GM12892 (cell line): ENCODE data around the gene DOCK8.

ENCODE experiments used
- DNase-seq: peaks from one replicate; pipeline ENCODE4 v3.0.0; 2011; ENCODE audit not compliant: insufficient read length
- FAIRE-seq: peaks from 2 replicates; lab custom pipeline; 2011; peaks lifted over from hg19 to GRCh38; lab: Jason Lieb, UNC
- POLR2A ChIP-seq: IDR thresholded peaks from 2 replicates; pipeline ENCODE4 v1.6.1; 2011; ENCODE audit warnings: low read depth, low read length, control low read depth
- POLR2AphosphoS5 ChIP-seq: IDR thresholded peaks from 2 replicates; pipeline ENCODE4 v1.6.1; 2011; ENCODE audit warnings: low read depth, low read length, control low read depth
- TAF1 ChIP-seq: IDR thresholded peaks from 2 replicates; pipeline ENCODE4 v1.6.1; 2011; ENCODE audit warnings: low read depth, mild to moderate bottlenecking, control low read depth, low read length, borderline replicate concordance

DOCK8 gene

DNA sequence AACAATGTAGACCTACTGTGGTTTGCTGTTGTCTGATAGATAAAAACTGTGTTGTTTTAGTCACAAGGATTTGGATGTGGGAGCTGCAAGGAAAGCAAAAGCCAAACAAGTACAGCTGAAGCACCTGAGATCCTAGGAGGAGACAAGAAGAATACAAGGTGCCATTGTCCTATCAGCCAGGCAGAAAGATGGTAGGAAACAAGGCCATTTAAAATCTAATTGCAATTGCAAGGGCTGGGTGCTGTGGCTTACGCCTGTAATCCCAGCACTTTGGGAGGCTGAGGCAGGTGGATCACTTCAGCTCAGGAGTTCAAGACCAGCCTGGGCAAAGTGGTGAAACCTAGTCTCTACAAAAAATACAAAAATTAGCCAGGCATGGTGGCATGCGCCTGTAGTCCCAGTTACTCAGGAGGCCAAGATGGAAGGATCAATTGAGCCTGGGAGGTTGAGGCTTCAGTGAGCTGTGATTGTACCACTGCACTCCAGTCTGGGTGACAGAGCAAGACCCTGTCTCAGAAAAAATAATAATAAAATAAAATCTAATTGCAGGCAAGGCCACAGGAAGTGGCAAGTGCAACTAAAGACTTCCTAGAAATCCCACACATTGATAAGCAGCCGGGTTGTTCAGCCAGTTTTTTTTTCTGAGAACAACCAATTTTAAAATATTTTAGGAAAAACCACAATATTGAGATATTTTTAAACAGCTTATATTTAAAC lies 22.6 kb downstream of the DOCK8 start:
- DNase-seq (no peak), FAIRE-seq (no peak)
- TF ChIP-seq TAF1 (no peak), POLR2A (no peak), POLR2AphosphoS5 (no peak)

DNA sequence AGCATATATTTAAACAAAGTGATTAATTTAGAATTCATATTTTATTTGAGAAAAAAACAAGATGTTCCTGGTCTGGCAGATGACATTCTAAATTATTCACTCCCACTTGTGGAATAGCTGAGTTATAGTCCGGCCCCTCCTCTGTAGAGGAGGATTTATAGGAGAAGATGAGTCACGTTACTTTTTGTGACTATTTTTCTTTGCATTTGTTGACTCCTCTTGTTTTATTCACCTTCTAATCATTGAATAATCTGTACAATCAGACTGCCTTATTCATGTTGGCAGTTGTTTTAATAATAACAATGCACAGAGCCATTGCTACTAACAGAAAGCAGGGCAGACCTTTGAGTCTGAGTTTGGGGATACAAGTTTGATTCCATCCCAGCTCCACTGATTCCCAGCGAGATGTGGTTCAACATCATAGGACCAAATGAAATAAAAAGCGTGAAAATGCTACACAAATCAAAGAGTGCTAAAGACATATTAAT lies 23.2 kb downstream of the DOCK8 start:
- DNase-seq (no peak), FAIRE-seq (no peak)
- no peak for TF ChIP-seq TAF1
- TF ChIP-seq POLR2AphosphoS5: no peak
- no peak for TF ChIP-seq POLR2A

DNA sequence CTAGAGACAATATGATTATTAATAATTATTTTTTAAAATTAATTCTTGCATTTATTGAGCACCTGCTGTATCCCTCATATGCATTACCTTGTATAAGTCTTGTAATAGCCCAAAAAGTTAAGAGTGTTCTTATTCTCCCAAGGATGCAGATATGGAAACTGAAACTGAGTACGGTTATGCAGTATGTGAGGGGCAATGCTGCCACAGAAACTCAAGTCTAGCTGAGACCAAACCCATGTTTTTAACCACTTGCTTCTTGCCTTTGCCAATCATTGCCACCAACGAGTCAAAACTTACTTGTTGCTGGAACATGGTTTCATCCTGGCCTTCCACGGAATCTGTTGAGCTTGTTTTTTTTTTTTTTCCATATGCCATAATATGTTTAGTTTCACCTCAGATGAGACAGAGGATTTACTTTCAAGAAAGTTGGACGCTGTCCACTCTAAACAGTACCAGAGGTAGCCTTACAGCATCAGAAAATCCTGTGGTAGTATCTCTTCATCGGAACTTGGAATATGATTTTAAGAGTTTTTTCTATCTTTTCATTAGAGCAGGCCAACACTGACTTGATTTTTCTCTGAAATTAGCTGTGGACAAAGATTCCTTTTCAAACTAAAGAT lies 27.9 kb downstream of the DOCK8 start:
- TF ChIP-seq POLR2A: no peak
- TF ChIP-seq POLR2AphosphoS5: no peak
- no peak for TF ChIP-seq TAF1
- DNase-seq: no peak
- FAIRE-seq: no peak

DNA sequence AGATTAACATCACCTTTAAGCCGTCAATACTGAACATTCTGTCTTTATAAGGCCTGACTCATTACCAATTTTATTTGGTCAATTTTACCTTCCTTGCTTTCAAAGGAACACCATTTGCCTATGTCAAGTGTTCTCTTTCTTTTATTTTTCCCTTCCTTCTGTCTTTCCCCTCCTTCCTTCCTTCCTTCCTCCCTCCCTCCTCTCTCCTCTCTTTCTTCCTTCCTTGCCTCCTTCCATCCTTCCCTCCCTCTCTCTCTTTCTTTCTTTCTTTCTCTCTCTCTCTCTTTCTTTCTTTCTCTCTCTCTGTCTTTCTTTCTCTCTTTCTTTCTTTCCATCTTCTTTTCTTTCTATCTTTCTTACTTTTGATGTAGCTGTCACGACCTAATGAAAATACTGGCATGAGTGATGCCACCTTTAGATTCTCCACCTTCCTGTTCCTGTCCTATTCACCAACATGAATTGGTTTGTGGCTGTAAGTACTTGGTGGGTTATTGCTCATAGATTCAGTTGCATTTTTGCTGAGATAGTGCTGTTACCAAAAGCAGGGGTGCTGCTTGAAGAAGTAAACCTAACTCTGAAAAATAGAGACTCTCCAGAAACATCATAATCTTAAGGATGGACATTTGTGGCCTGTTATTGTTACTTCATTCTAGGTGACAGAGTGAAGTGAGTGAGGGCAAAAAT lies 33.8 kb downstream of the DOCK8 start:
- DNase-seq (no peak), FAIRE-seq (no peak)
- TF ChIP-seq POLR2AphosphoS5 (no peak), TAF1 (no peak), POLR2A (no peak)

DNA sequence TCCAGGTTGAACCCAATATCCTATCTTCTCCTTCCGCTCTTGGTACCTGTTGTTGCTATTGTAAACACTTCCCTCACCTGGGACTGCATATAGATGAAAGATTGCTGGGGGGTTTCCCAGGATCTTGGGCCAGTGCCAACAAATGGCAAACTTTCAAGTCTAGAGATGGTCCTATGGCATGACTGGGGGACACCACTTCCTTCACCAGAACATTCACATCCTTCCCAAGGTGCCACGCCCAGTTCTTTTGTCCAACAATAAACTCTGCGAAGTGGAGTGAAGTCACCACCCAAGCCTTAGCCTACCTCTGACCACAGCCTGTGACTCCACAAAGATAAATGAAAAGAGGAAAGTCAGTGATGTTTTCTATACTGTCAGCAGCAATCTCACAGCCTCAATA lies 34.4 kb downstream of the DOCK8 start:
- no peak for TF ChIP-seq TAF1
- TF ChIP-seq POLR2A: no peak
- no peak for TF ChIP-seq POLR2AphosphoS5
- DNase-seq: no peak
- no peak for FAIRE-seq

DNA sequence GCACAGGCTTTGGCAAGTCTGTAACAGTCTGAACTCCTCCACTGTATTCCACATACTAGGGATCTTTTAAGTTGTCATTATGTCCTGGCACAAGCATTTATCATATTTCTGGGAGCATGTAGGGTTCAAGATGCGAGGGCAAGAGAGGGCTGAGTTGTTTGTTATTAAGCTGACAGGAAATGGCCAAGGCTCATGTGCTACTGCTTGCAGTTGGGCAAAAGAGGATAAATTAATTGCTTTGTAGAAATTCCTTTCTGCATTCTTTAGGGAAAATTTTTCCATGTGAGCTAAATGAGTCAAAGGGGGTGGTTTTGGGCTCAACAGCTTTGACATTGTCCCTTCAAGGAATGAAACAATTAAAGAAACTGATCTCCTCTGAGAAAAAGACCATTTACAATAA lies 35.4 kb downstream of the DOCK8 start:
- DNase-seq: no peak
- no peak for FAIRE-seq
- TF ChIP-seq POLR2AphosphoS5 (no peak), POLR2A (no peak), TAF1 (no peak)

DNA sequence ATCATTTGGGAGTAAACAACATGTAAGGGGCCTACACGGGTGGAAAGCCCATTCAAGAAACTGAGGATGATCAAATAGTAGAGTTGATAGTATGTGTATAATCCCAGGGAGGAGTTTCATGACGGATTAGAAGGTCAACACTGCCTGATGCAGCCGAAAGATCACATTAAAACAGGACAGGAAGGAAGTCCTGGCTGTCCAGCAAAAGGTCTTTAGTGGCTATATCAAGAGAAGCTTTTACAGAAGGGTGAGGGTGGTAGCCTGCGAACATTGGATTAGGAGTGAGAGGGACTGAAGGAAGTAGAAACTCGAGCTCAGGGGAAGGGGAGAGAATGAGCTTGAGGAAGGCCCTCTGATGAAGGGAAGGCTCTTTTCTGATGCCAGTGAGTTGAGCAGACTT lies 36.0 kb downstream of the DOCK8 start:
- no peak for DNase-seq
- TF ChIP-seq POLR2A (no peak), POLR2AphosphoS5 (no peak), TAF1 (no peak)
- no peak for FAIRE-seq

DNA sequence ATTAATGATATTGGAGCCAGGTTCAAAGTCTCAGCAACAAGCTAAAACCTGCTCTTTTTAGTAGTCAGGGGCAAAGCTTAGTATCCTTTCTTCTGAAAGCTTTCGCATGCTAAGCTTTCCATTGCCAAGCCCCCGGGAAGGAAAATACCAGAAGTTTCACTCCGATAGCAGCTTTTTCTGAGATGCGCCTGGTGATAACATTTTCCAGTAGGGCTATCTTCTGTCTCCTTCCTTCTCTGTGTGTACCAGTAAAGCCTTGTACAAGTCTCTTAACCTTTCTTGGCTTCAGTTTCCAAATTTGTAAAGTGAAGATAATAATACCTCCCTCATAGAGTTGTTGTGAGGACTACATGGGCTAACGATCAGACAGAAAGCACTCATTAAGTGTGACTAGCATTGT lies 36.7 kb downstream of the DOCK8 start:
- no peak for DNase-seq
- FAIRE-seq: no peak

DNA sequence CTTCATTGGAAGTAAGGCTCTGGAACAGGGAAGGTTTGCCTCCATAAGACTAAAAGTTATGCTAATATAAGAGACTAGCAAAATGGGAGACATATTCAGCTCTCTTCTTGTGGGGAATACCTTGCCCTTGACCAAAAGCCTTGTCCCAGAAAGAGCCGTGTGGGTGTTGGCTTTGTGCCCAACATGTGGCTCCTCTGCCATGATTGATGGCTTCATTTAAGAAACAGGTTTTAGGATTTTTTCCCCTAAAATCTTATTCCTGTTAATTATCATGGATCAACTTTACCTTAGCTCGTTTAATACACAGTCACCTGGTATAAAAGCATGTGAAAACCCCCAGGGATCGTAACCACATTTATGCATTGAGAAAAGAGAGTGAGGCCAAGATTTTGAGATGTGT lies 38.9 kb downstream of the DOCK8 start:
- TF ChIP-seq POLR2A (no peak), POLR2AphosphoS5 (no peak), TAF1 (no peak)
- no peak for FAIRE-seq
- no peak for DNase-seq

More for the DNA sequence above, 36.7 kb downstream of the DOCK8 start:
- TF ChIP-seq POLR2A (no peak), TAF1 (no peak), POLR2AphosphoS5 (no peak)

DNA sequence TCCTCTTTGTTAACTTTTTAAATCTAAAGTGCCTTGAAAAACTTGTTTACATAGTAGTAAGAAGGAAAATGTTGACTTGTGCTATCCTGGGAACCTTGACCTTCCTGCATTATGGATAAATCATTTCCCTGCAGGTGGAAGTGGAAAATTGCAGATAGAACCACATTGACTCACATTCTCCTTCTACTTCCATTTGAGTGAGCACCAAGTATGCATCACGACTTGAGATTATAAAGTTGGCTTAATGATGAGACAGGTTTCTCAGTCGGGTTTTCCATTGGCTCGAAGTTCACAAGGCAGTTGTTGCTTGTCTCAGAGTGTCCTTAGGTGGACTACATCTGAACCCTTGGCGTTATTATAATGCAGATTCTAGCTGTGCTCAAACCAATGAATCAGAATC lies 39.9 kb downstream of the DOCK8 start:
- TF ChIP-seq POLR2A (no peak), TAF1 (no peak), POLR2AphosphoS5 (no peak)
- no peak for FAIRE-seq
- DNase-seq: no peak

DNA sequence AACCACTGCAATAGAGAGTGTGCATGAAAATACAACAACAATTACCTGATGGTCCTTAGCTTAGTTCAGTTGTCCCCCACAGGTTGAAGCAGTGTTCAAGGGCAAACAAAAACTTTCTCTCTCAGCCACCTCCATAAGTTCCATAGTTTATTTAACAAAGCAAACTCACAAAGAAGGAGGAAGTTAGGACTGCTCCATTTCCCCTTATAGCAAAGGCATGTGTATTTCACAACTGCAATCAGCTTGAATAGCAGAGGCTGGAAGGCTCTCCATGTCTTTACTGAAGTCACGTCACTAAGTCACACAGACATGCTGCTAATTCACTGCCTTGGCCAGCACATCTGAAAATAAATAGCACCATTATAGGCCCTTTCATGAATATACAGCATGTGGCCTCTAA lies 43.3 kb downstream of the DOCK8 start:
- no peak for FAIRE-seq
- no peak for TF ChIP-seq POLR2A
- TF ChIP-seq TAF1: no peak
- TF ChIP-seq POLR2AphosphoS5: no peak
- no peak for DNase-seq
